ENCODE measurements around the gene GET4.
"Not testable (repeated sequence)": the region's sequence is repeated elsewhere in the genome, so short reads cannot be mapped to it uniquely, and the experiment has no call there.

GET4 gene

GRCh38 chr7:869348-869747, 7.0 kb upstream of the GET4 start:
- DNase-seq (ENCODE audit: low read depth) = no peak
- TF ChIP-seq MYC (IDR thresholded peaks at IDR 0.05; ENCODE audit: low read depth, low read length) (no peak), MAX (IDR thresholded peaks at IDR 0.05; ENCODE audit: low read depth, low read length) (no peak), POLR2A (IDR thresholded peaks at IDR 0.05; ENCODE audit: extremely low read depth, insufficient read length) (no peak)
- TF ChIP-seq, protein P1, sequence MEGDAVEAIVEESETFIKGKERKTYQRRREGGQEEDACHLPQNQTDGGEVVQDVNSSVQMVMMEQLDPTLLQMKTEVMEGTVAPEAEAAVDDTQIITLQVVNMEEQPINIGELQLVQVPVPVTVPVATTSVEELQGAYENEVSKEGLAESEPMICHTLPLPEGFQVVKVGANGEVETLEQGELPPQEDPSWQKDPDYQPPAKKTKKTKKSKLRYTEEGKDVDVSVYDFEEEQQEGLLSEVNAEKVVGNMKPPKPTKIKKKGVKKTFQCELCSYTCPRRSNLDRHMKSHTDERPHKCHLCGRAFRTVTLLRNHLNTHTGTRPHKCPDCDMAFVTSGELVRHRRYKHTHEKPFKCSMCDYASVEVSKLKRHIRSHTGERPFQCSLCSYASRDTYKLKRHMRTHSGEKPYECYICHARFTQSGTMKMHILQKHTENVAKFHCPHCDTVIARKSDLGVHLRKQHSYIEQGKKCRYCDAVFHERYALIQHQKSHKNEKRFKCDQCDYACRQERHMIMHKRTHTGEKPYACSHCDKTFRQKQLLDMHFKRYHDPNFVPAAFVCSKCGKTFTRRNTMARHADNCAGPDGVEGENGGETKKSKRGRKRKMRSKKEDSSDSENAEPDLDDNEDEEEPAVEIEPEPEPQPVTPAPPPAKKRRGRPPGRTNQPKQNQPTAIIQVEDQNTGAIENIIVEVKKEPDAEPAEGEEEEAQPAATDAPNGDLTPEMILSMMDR (IDR thresholded peaks at IDR 0.05; ENCODE audit: low read depth, low read length) = no peak
- H3K4me3 ChIP-seq (ENCODE audit: low read depth, low read length) = no peak overlapping the region

- DNase-seq (ENCODE audit: low read depth) = no peak
- TF ChIP-seq POLR2A (IDR thresholded peaks at IDR 0.05; ENCODE audit: extremely low read depth, insufficient read length) (no peak), MYC (IDR thresholded peaks at IDR 0.05; ENCODE audit: low read depth, low read length) (no peak), MAX (IDR thresholded peaks at IDR 0.05; ENCODE audit: low read depth, low read length) (no peak)
- TF ChIP-seq, protein P1 (IDR thresholded peaks at IDR 0.05; ENCODE audit: low read depth, low read length) = no peak
- H3K4me3 ChIP-seq (ENCODE audit: low read depth, low read length) = no peak overlapping the region
Observed at GRCh38 chr7:871900-872537, 4.3 kb upstream of the GET4 start.

DNA sequence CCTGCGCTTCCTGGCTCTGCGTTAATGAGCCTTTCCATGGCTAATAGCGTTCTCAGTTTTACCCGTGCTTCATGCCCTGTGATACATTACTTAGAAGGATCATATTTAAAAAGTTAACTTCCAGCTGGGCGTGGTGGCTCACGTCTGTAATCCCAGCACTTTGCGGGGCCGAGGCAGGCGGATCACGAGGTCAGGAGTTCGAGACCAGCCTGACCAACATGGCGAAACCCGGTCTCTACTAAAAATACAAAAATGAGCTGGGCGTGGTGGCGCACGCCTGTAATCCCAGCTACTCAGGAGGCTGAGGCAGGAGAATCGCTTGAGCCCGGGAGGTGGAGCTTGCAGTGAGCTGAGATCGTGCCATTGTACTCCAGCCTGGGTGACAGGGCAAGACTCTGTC, 3.7 kb upstream of the GET4 start:
- H3K4me3 ChIP-seq (ENCODE audit: low read depth, low read length); DNase-seq (ENCODE audit: low read depth): not testable (repeated sequence)

- TF ChIP-seq MYC (IDR thresholded peaks at IDR 0.05; ENCODE audit: low read depth, low read length) (peak; percentile 99), POLR2A (IDR thresholded peaks at IDR 0.05; ENCODE audit: extremely low read depth, insufficient read length) (no peak), MAX (IDR thresholded peaks at IDR 0.05; ENCODE audit: low read depth, low read length) (peak; percentile 100)
- TF ChIP-seq, protein P1 (IDR thresholded peaks at IDR 0.05; ENCODE audit: low read depth, low read length) = peak; percentile 92
- H3K4me3 ChIP-seq (ENCODE audit: low read depth, low read length) = no peak overlapping the region
- peak; percentile 91 for DNase-seq (ENCODE audit: low read depth)
Observed at GRCh38 chr7:873367-874002, 2.9 kb upstream of the GET4 start.

DNA sequence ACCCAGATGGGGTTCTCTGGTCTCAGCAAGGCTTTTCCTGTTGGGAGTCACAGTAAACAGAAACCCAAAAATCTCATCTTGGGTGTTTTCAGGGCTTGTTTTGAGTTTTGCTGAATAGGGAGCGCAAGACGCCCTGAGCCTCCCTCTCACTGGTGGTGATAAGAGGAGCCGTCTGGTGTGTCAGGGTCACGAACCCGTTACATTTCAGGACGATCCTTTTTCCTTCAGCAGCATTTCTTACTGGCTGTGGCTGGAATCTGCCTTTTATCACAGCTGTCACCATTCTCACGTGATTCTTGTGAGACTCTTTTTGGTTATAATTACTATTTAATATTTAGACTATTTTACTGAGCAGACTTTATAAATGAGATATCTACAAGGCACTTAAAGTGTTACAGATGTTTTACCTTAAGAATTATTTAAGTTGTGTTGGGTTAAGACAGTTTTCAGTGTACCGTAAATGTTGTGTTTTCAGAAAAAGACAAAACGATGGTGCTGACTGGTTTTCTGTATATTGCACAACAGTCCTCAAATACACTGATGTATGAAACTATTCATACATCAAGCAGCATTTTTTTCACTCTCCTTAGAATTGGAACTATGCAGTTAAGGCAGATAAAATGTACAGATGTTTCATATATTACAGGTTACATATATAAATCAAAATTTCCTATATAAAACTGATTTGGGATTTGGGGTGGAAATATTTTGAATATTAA, 2.2 kb upstream of the GET4 start:
- H3K4me3 ChIP-seq (ENCODE audit: low read depth, low read length) = no peak overlapping the region
- DNase-seq (ENCODE audit: low read depth) = no peak
- no peak for TF ChIP-seq MAX (IDR thresholded peaks at IDR 0.05; ENCODE audit: low read depth, low read length)
- no peak for TF ChIP-seq MYC (IDR thresholded peaks at IDR 0.05; ENCODE audit: low read depth, low read length)
- TF ChIP-seq, protein P1 (IDR thresholded peaks at IDR 0.05; ENCODE audit: low read depth, low read length) = no peak
- no peak for TF ChIP-seq POLR2A (IDR thresholded peaks at IDR 0.05; ENCODE audit: extremely low read depth, insufficient read length)

- no peak overlapping the region for H3K4me3 ChIP-seq (ENCODE audit: low read depth, low read length)
- TF ChIP-seq MYC (IDR thresholded peaks at IDR 0.05; ENCODE audit: low read depth, low read length) (no peak), MAX (IDR thresholded peaks at IDR 0.05; ENCODE audit: low read depth, low read length) (no peak), POLR2A (IDR thresholded peaks at IDR 0.05; ENCODE audit: extremely low read depth, insufficient read length) (no peak)
- TF ChIP-seq, protein P1 (IDR thresholded peaks at IDR 0.05; ENCODE audit: low read depth, low read length) = no peak
- DNase-seq (ENCODE audit: low read depth) = no peak
Observed at GRCh38 chr7:875051-875450, 1.3 kb upstream of the GET4 start.
